Posterior cingulate gyrus (tissue), 11 donors: ENCODE results near the gene RPL35A.
"Not testable (repeated sequence)": the region's sequence is repeated elsewhere in the genome, so short reads cannot be mapped to it uniquely, and the experiment has no call there.

Source experiments
- DNase-seq, 10 donors: peaks; one replicate each; pipeline versions ENCODE4 v3.0.0 to v3.0.0-alpha.2; 2020 to 2021; ENCODE audit warnings: mixed read lengths in 3 of 10
- intact Hi-C: fragments of 100-400 bp; cut with DNase I; formaldehyde crosslinking; loops from one replicate; pipeline ENCODE4 v1.15.1; 2023

RPL35A gene

DNA sequence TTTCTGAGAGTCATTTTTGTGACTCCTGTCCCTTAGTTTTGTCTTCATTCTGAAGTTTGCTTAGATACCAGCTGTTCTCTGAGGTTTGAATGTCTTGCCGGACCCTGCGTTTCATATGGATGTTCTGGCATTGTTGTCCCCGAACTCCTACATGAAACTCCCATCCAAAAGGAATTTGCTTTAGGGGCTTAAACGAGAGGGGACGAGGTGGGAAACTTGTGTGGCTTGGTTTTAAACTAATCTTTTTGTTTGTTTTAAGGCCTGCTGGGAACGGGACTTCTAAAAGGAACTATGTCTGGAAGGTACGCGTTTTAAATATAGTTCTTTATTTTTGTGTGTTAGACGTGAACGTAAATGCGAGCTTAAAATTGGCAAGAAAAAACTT lies 679 bp downstream of the RPL35A start:
- DNase-seq = no peak
- intact Hi-C loops = loop anchor here (1.0 kb wide), 1 partner anchor 9 kb away; a partner anchor contains a TSS

DNA sequence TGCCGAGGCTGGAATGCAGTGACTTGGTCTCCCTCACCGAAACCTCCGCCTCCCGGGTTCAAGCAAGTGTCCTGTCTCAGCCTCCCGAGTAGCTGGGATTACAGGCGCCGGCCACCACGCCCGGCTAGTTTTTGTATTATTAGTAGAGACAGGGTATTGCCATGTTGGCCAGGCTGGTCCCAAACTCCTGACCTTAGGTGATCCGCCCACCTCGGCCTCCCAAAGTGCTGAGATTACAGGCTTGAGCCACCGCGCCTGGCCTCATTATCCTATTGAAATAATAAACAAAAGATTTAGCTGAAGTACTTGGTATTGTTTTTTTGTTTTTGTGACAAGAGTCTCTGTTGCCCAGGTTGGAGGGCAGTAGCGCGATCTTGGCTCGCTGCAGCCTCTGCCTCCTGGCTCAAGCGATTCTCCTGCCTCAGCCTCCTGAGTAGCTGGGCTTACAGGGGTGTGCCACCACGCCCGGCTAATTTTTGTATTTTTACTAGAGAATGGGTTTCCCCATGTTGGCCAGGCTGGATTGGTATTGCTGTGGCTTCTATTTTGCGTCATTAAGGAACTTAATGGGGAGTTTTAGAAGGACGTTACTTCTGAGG lies 1.5 kb downstream of the RPL35A start:
- DNase-seq = no peak
- intact Hi-C loops = no loop called here

- DNase-seq = no peak
- intact Hi-C loops = no loop called here
Measured at GRCh38 chr3:197952440-197952839, 2.5 kb downstream of the RPL35A start.

DNA sequence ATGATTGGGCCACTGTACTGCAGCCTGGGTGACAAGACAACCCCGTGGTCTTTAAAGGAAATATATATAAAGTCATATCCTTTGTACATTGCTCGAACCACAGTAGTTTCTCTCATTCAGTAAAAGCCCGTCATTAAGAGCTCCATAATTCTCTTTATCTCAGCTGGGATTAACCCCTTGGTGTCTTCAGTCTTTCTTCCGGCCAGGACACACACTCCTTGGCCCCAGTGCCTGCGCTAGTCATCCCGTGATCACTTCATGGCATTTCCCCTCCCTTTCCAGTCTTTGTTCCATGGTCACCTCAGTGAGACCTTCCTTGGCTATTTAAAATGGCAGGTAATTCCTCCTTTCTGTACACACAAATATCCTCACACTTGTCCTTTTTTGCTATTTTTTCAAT lies 3.3 kb downstream of the RPL35A start:
- intact Hi-C loops = no loop called here

DNA sequence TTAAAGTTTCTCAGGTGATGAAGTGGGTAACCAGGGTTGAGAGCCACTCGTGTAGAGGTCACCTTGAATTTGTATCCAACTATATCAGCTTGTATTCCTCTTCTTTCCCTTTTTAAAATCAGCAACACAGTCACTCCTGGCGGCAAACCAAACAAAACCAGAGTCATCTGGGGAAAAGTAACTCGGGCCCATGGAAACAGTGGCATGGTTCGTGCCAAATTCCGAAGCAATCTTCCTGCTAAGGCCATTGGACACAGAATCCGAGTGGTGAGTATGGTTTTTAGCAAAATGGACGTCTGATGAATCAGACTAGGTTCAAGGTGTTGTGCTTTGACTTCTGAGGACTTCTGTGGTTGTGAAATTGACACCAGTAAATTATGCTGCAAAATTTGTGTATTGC lies 3.9 kb downstream of the RPL35A start:
- intact Hi-C loops = no loop called here
- no peak for DNase-seq

More for the DNA sequence above, 3.3 kb downstream of the RPL35A start:
- DNase-seq = no peak

GRCh38 chr3:197955892-197956477 lies 6.0 kb downstream of the RPL35A start:
- no peak for DNase-seq
- intact Hi-C loops = no loop called here

DNA sequence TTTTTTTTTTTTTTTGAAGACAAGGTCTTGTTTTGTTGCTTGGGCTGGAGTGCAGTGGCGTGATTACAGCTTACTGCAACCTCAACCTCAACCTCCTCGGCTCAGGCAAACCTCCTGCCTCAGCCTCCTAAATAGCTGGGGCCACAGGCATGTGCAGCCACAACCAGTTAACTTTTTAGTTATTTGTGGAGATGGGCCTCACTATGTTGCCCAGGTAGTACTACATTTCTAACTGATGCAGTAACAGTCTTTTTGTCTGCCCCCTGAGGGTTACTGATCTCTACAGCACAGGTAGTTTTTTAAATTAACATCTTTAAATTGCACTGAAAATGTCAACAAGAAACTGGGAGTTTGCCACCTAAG lies 6.6 kb downstream of the RPL35A start:
- intact Hi-C loops = no loop called here
- no peak for DNase-seq

DNA sequence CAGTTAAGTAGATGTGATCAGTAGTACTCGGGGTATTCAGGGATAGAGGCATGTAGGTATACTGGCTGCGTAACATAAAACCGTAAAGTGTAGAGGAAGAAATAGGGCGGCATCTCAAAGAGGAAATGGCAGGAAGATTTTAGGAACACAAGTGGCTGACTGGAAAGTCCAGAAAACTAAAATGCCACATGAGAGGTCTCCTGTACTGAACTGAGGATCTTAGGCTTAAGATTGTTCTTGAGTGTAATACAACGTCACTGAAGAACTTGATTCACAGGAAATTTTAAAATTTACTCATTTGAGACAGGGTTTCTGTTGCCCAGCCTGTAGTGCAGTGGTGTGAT lies 7.8 kb downstream of the RPL35A start:
- no peak for DNase-seq
- intact Hi-C loops = no loop called here

DNA sequence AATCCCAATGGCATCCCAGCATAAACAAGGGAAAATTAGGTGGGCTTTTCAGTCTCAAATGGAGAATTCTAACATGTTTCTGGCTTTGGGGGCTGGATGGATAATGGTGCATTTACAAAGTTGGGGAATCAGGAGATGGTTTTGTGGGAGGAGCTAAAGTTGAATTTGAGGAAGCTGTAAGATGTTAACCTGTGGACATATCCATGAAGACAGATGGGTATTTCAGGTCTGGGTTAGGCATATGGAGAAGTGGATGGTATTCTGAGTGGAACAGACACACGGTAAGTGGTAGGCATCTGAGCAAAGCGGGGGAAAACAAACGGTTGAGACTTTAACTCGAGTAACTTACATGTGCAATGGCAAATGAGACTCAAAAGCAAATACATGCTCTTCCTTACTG lies 8.4 kb downstream of the RPL35A start:
- no peak for DNase-seq
- intact Hi-C loops = no loop called here

GRCh38 chr3:197958848-197959247 lies 8.9 kb downstream of the RPL35A start:
- DNase-seq = peak in 1 of 10 donors; percentile 38
- intact Hi-C loops = loop anchor here (1.0 kb wide), 1 partner anchor 9 kb away; the partner anchor contains the start of gene RPL35A

DNA sequence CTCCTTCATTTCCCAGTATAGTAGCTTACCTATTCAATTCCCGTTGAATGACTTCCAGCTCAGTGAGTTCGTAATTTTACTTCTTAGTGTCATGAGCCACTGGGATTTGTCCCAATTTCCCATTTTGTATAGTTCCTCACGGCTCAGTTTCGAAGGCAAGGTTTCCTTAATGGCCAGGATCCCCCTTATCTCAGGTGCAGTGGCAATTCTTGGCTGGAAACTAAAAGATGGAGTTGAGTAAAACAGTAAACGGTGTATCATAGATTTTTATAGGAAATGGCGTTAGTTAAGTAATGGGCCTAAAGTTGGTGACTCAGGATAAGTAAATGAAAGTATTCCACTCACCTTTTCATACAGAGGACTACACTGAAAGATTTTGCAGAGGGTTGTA lies 9.5 kb downstream of the RPL35A start:
- intact Hi-C loops = loop anchor here (1.0 kb wide), 1 partner anchor 9 kb away; the partner anchor contains the start of gene RPL35A

GRCh38 chr3:197959891-197960693 lies 10.1 kb downstream of the RPL35A start, which contains the start of gene LMLN:
LMLN (plus strand) TSS chr3:197960217; CDS start chr3:197960246, 29 bp downstream.
- intact Hi-C loops = loop anchor here (1.0 kb wide), 1 partner anchor 10 kb away; the partner anchor contains the start of gene RPL35A
- peak; percentile 93 to 100 (median 96) for DNase-seq

More for the DNA sequence above, 9.5 kb downstream of the RPL35A start:
- DNase-seq = no peak

GRCh38 chr3:197960694-197961581 lies 10.9 kb downstream of the RPL35A start:
- peak in 3 of 10 donors; percentile 11 to 84 (median 25) for DNase-seq
- intact Hi-C loops = no loop called here

GRCh38 chr3:197961582-197961945 lies 11.6 kb downstream of the RPL35A start:
- DNase-seq = no peak
- intact Hi-C loops = no loop called here

GRCh38 chr3:197963019-197963637 lies 13.1 kb downstream of the RPL35A start:
- intact Hi-C loops = no loop called here
- DNase-seq = peak in 1 of 10 donors; percentile 64

DNA sequence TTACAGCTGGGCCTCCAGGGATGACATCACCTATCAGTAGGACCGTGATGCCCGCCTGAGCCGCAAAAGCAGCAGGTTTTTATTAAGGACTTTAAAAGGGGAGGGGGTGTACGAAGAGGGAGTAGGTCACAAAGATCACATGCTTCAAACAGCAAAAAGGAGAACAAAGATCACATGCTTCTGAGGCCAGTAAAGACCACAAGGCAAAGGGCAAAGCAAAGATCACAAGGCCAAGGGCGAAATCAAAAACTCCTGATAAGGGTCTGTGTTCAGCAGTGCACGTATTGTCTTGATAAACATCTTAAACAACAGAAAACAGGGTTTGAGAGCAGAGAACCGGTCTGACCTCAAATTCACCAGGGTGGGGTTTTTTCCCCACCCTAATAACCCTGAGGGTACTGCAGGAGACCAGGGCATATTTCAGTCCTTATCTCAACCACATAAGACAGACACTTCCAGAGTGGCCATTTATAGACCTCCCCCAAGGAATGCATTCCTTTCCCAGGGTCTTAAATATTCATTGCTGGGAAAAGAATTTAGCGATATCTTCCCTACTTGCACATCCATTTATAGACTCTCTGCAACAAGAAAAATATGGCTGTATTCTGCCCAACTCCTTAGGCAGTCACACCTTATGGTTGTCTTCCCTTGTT lies 17.5 kb downstream of the RPL35A start:
- intact Hi-C loops, DNase-seq: not testable (repeated sequence)

- intact Hi-C loops = no loop called here
- DNase-seq = no peak
Measured at GRCh38 chr3:197970588-197970987, 20.6 kb downstream of the RPL35A start.

DNA sequence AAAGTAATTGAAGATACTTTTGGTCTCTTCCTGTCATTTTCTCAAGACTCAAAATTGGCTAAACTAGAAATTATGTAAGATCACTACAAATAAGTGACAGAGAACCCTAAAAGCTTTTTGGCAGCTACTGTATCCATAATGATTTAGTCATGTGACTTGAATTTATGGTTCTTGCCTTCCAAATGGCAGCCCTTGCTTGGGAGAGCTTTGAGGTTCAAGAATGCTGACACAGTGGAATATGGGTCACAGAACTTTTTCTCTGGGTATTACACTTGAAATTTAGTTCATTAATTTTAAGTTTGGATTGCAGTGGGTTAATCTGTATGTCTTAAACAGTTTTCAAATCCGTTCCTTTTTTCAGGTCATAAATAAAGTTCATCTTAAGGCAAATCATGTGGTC lies 24.0 kb downstream of the RPL35A start:
- no peak for DNase-seq
- intact Hi-C loops = no loop called here

- DNase-seq = peak in 1 of 10 donors; percentile 15
- intact Hi-C loops = no loop called here
Measured at GRCh38 chr3:197975311-197975710, 25.3 kb downstream of the RPL35A start.

GRCh38 chr3:197983076-197983475 lies 33.1 kb downstream of the RPL35A start:
- no peak for DNase-seq
- intact Hi-C loops = no loop called here
